Activated naive CD8-positive, alpha-beta T cell treated with anti-CD3 and anti-CD28 coated beads, Interleukin-2, amount 10 ng/mL, durations not matched to agents 7 days and 5 days (primary cell): ENCODE measurements around the gene RBMS3. TPM values are rescaled to one million over a fixed set of nuclear protein-coding genes. Genes with fewer than 3 reads are reported as not detected.

Experiments used
- ATAC-seq: fragments of 150-1000 bp; cut with Tn5 transposase; one replicate; pipeline ENCODE4 v1.10.0; 2021; ENCODE audit warnings: low read depth, moderate library complexity
- POLR2A ChIA-PET: fragments of 350-600 bp; sonication (Branson Sonifier 250); formaldehyde crosslinking; loops from one replicate; lab custom pipeline; 2021; ENCODE audit warnings: antibody characterized with exemption; lab: Charles Lee
- DNase-seq: peaks from one replicate; pipeline ENCODE4 v3.0.0; 2021
- H3K27ac Mint-ChIP-seq: one replicate; pipeline ENCODE4 v1.8.0; 2022; ENCODE audit warnings: mild to moderate bottlenecking, mixed read lengths
- H3K27me3 Mint-ChIP-seq: one replicate; pipeline ENCODE4 v1.8.0; 2022; ENCODE audit warnings: mild to moderate bottlenecking, moderate library complexity, mixed read lengths
- H3K36me3 Mint-ChIP-seq: one replicate; pipeline ENCODE4 v1.8.0; 2021; ENCODE audit warnings: mild to moderate bottlenecking, mixed read lengths
- H3K4me1 Mint-ChIP-seq: one replicate; pipeline ENCODE4 v1.8.0; 2021; ENCODE audit warnings: mixed read lengths
- H3K4me3 Mint-ChIP-seq: one replicate; pipeline ENCODE4 v1.8.0; 2022; ENCODE audit warnings: mild to moderate bottlenecking, moderate library complexity, mixed read lengths
- H3K9me3 Mint-ChIP-seq: one replicate; pipeline ENCODE4 v1.8.0; 2021; ENCODE audit warnings: mixed read lengths
- total RNA-seq, 2 experiments: library from RNA; stranded (reverse); gene quantifications; one replicate each; pipeline ENCODE4 v1.2.3, GENCODE V29; 2021

The RBMS3 gene
- total RNA-seq, 2 experiments from 2014 or later, result 0.58 to 0.74 TPM

- Mint-ChIP-seq H3K9me3 (no peaks in the 10 kb centered on the region), H3K36me3 (no peaks in the 10 kb centered on the region), H3K4me3 (no peak overlapping the region), H3K27me3 (no peaks in the 10 kb centered on the region), H3K27ac (no peak overlapping the region), H3K4me1 (peaks cover 3% of the 10 kb centered on the region)
- POLR2A ChIA-PET, result no interaction called here
- no peak for ATAC-seq
- no peak for DNase-seq
Observed at GRCh38 chr3:29554566-29554965, 273.7 kb downstream of the RBMS3 start.

- DNase-seq (no peak), ATAC-seq (no peak)
- POLR2A ChIA-PET, result no interaction called here
- Mint-ChIP-seq H3K9me3 (no peaks in the 10 kb centered on the region), H3K27me3 (no peaks in the 10 kb centered on the region), H3K4me1 (peaks cover 3% of the 10 kb centered on the region), H3K27ac (no peak overlapping the region), H3K36me3 (no peaks in the 10 kb centered on the region), H3K4me3 (no peak overlapping the region)
Observed at GRCh38 chr3:29555590-29555989, 274.7 kb downstream of the RBMS3 start.

- POLR2A ChIA-PET, result no interaction called here
- DNase-seq (no peak), ATAC-seq (no peak)
- Mint-ChIP-seq H3K36me3 (no peaks in the 10 kb centered on the region), H3K4me1 (peaks cover 3% of the 10 kb centered on the region), H3K27me3 (no peaks in the 10 kb centered on the region), H3K4me3 (no peak overlapping the region), H3K27ac (no peak overlapping the region), H3K9me3 (no peaks in the 10 kb centered on the region)
Observed at GRCh38 chr3:29557186-29557585, 276.3 kb downstream of the RBMS3 start.

GRCh38 chr3:29557825-29558224 lies 277.0 kb downstream of the RBMS3 start:
- Mint-ChIP-seq H3K36me3 (no peaks in the 10 kb centered on the region), H3K27me3 (no peaks in the 10 kb centered on the region), H3K9me3 (no peaks in the 10 kb centered on the region), H3K4me3 (no peak overlapping the region), H3K4me1 (peaks cover 3% of the 10 kb centered on the region), H3K27ac (no peak overlapping the region)
- POLR2A ChIA-PET, result no interaction called here
- ATAC-seq (no peak), DNase-seq (no peak)

- no peaks in the 10 kb centered on the region for H3K9me3 Mint-ChIP-seq
Observed at GRCh38 chr3:29559741-29560465, 279.0 kb downstream of the RBMS3 start.

GRCh38 chr3:29561651-29562149 lies 280.8 kb downstream of the RBMS3 start:
- POLR2A ChIA-PET, result no interaction called here
- ATAC-seq (no peak), DNase-seq (no peak)
- no peaks in the 10 kb centered on the region for H3K4me1 Mint-ChIP-seq
- no peaks in the 10 kb centered on the region for H3K36me3 Mint-ChIP-seq
- H3K9me3 Mint-ChIP-seq, result no peaks in the 10 kb centered on the region
- H3K27me3 Mint-ChIP-seq, result no peaks in the 10 kb centered on the region
- no peak overlapping the region for H3K4me3 Mint-ChIP-seq
- H3K27ac Mint-ChIP-seq, result no peak overlapping the region

More at GRCh38 chr3:29559741-29560465, 279.0 kb downstream of the RBMS3 start:
- no peak overlapping the region for H3K27ac Mint-ChIP-seq
- no peaks in the 10 kb centered on the region for H3K36me3 Mint-ChIP-seq
- DNase-seq (no peak), ATAC-seq (no peak)
- no peaks in the 10 kb centered on the region for H3K27me3 Mint-ChIP-seq
- POLR2A ChIA-PET, result no interaction called here
- no peaks in the 10 kb centered on the region for H3K4me1 Mint-ChIP-seq
- no peak overlapping the region for H3K4me3 Mint-ChIP-seq

GRCh38 chr3:29565236-29565635 lies 284.4 kb downstream of the RBMS3 start:
- no peaks in the 10 kb centered on the region for H3K4me1 Mint-ChIP-seq
- H3K27ac Mint-ChIP-seq, result no peak overlapping the region
- H3K36me3 Mint-ChIP-seq, result no peaks in the 10 kb centered on the region
- ATAC-seq, result no peak
- POLR2A ChIA-PET, result no interaction called here
- no peak for DNase-seq
- H3K4me3 Mint-ChIP-seq, result no peak overlapping the region
- H3K27me3 Mint-ChIP-seq, result peaks cover 3% of the 10 kb centered on the region
- no peaks in the 10 kb centered on the region for H3K9me3 Mint-ChIP-seq

GRCh38 chr3:29567501-29567900 lies 286.6 kb downstream of the RBMS3 start:
- no peak for ATAC-seq
- H3K4me3 Mint-ChIP-seq, result no peak overlapping the region
- H3K27ac Mint-ChIP-seq, result no peak overlapping the region
- no peaks in the 10 kb centered on the region for H3K4me1 Mint-ChIP-seq
- H3K27me3 Mint-ChIP-seq, result peaks cover 3% of the 10 kb centered on the region
- POLR2A ChIA-PET, result no interaction called here
- no peak for DNase-seq
- H3K36me3 Mint-ChIP-seq, result no peaks in the 10 kb centered on the region
- H3K9me3 Mint-ChIP-seq, result no peaks in the 10 kb centered on the region

GRCh38 chr3:29568355-29568754 lies 287.5 kb downstream of the RBMS3 start:
- no peaks in the 10 kb centered on the region for H3K4me1 Mint-ChIP-seq
- no peak overlapping the region for H3K27ac Mint-ChIP-seq
- no peaks in the 10 kb centered on the region for H3K36me3 Mint-ChIP-seq
- ATAC-seq (no peak), DNase-seq (no peak)
- no peak overlapping the region for H3K4me3 Mint-ChIP-seq
- no peaks in the 10 kb centered on the region for H3K9me3 Mint-ChIP-seq
- H3K27me3 Mint-ChIP-seq, result peaks cover 3% of the 10 kb centered on the region
- POLR2A ChIA-PET, result no interaction called here

- H3K27ac Mint-ChIP-seq, result no peak overlapping the region
- H3K4me1 Mint-ChIP-seq, result no peaks in the 10 kb centered on the region
- H3K36me3 Mint-ChIP-seq, result no peaks in the 10 kb centered on the region
- DNase-seq, result no peak
- no peak for ATAC-seq
- no peak overlapping the region for H3K4me3 Mint-ChIP-seq
- POLR2A ChIA-PET, result no interaction called here
- peaks cover 3% of the 10 kb centered on the region for H3K9me3 Mint-ChIP-seq
- no peaks in the 10 kb centered on the region for H3K27me3 Mint-ChIP-seq
Observed at GRCh38 chr3:29576181-29576580, 295.3 kb downstream of the RBMS3 start.

- H3K4me1 Mint-ChIP-seq, result no peaks in the 10 kb centered on the region
- ATAC-seq (no peak), DNase-seq (no peak)
- H3K27ac Mint-ChIP-seq, result no peak overlapping the region
- POLR2A ChIA-PET, result no interaction called here
- no peaks in the 10 kb centered on the region for H3K36me3 Mint-ChIP-seq
- H3K9me3 Mint-ChIP-seq, result peaks cover 3% of the 10 kb centered on the region
- no peaks in the 10 kb centered on the region for H3K27me3 Mint-ChIP-seq
- no peak overlapping the region for H3K4me3 Mint-ChIP-seq
Observed at GRCh38 chr3:29576675-29577074, 295.8 kb downstream of the RBMS3 start.

GRCh38 chr3:29577250-29577649 lies 296.4 kb downstream of the RBMS3 start:
- POLR2A ChIA-PET, result no interaction called here
- DNase-seq (no peak), ATAC-seq (no peak)
- Mint-ChIP-seq H3K9me3 (peaks cover 3% of the 10 kb centered on the region), H3K4me3 (no peak overlapping the region), H3K27me3 (no peaks in the 10 kb centered on the region), H3K27ac (no peak overlapping the region), H3K4me1 (no peaks in the 10 kb centered on the region), H3K36me3 (no peaks in the 10 kb centered on the region)

GRCh38 chr3:29581311-29581710 lies 300.4 kb downstream of the RBMS3 start:
- DNase-seq, result no peak
- H3K9me3 Mint-ChIP-seq, result no peaks in the 10 kb centered on the region
- no peak for ATAC-seq
- no peaks in the 10 kb centered on the region for H3K4me1 Mint-ChIP-seq
- no peak overlapping the region for H3K4me3 Mint-ChIP-seq
- no peak overlapping the region for H3K27ac Mint-ChIP-seq
- POLR2A ChIA-PET, result no interaction called here
- no peaks in the 10 kb centered on the region for H3K36me3 Mint-ChIP-seq
- H3K27me3 Mint-ChIP-seq, result no peaks in the 10 kb centered on the region

GRCh38 chr3:29582273-29582672 lies 301.4 kb downstream of the RBMS3 start:
- Mint-ChIP-seq H3K4me1 (no peaks in the 10 kb centered on the region), H3K9me3 (no peaks in the 10 kb centered on the region), H3K4me3 (no peak overlapping the region), H3K27me3 (no peaks in the 10 kb centered on the region), H3K36me3 (no peaks in the 10 kb centered on the region), H3K27ac (no peak overlapping the region)
- POLR2A ChIA-PET, result no interaction called here
- DNase-seq (no peak), ATAC-seq (no peak)
